ENCODE data around the gene TAL1.

GRCh38 chr1:47235241-47235681, 3.2 kb upstream of the TAL1 start:
- TF ChIP-seq, protein P1, sequence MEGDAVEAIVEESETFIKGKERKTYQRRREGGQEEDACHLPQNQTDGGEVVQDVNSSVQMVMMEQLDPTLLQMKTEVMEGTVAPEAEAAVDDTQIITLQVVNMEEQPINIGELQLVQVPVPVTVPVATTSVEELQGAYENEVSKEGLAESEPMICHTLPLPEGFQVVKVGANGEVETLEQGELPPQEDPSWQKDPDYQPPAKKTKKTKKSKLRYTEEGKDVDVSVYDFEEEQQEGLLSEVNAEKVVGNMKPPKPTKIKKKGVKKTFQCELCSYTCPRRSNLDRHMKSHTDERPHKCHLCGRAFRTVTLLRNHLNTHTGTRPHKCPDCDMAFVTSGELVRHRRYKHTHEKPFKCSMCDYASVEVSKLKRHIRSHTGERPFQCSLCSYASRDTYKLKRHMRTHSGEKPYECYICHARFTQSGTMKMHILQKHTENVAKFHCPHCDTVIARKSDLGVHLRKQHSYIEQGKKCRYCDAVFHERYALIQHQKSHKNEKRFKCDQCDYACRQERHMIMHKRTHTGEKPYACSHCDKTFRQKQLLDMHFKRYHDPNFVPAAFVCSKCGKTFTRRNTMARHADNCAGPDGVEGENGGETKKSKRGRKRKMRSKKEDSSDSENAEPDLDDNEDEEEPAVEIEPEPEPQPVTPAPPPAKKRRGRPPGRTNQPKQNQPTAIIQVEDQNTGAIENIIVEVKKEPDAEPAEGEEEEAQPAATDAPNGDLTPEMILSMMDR (IDR thresholded peaks at IDR 0.05; ENCODE audit: control extremely low read depth in 1 of 3, insufficient read depth in 1 of 3, low read depth in 1 of 3, low read length in 3 of 3) = no peak
- TF ChIP-seq POLR2AphosphoS5 (IDR thresholded peaks at IDR 0.05; ENCODE audit: low read depth, low read length) (no peak), CREB1 (IDR thresholded peaks at IDR 0.05) (no peak), NANOG (IDR thresholded peaks at IDR 0.05; ENCODE audit: insufficient read depth, low read depth, low read length, poor library complexity, severe bottlenecking) (no peak), MAX (IDR thresholded peaks at IDR 0.05) (no peak), SP2 (IDR thresholded peaks at IDR 0.05; ENCODE audit: low read length) (no peak), RFX5 (IDR thresholded peaks at IDR 0.05; ENCODE audit: borderline replicate concordance, low read depth, low read length) (no peak), ATF3 (IDR thresholded peaks at IDR 0.05; ENCODE audit: insufficient read depth, low read depth, low read length) (no peak), JUND (IDR thresholded peaks at IDR 0.05; ENCODE audit: low read length) (no peak), POLR2A (IDR thresholded peaks at IDR 0.05; ENCODE audit: control extremely low read depth in 1 of 2, low read depth in 2 of 2, low read length in 2 of 2) (no peak), EZH2 (IDR thresholded peaks at IDR 0.05; ENCODE audit: low read depth, low read length, severe bottlenecking) (peak; percentile 68)

All from H1 (cell line).